Stomach (tissue), 4 donors: ENCODE results near the gene MYRIP.

Experiments used
- EP300 ChIP-seq: sonication (generic); formaldehyde crosslinking; IDR thresholded peaks from one replicate; pipeline ENCODE4 v1.6.1; 2017; ENCODE audit warnings: antibody characterized with exemption
- POLR2A ChIP-seq, 4 donors: fragments of 450-650 bp; IDR thresholded peaks; one replicate each; pipeline ENCODE4 v1.6.1; 2016; ENCODE audit warnings: antibody characterized with exemption in 4 of 4, control low read depth in 2 of 4, mild to moderate bottlenecking in 1 of 4, moderate library complexity in 1 of 4
- TF ChIP-seq, protein P1 (sequence below), 7 experiments: fragments of 450-650 bp in 4 of 7; fragments of 200-600 bp in 3 of 7; sonication (generic) in 3 of 7; IDR thresholded peaks; one replicate each; pipeline ENCODE4 v1.5.1; 2016 to 2019; ENCODE audit warnings: antibody characterized with exemption in 7 of 7, control low read depth in 2 of 7, mild to moderate bottlenecking in 1 of 7

DNA sequence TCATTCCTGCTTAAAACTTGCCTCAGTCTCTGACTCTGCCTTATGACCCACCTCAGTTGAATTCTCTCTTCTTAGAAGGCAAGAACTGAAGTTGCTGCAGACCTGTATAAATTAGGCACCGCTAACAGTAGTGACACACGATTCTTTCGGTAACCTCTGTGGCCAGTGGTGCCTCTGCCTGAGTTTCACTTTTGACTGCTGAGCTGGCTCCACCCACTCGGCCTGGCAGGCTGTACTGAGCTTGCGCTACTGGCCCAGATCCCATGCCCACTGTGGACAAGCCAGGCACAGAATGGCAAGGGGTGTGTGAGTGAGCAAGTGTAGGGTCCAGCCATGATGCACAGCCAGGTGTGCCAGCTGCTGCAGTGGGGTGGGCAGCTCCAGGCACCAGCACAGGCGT is 481.0 kb downstream of the MYRIP start:
- no peak for TF ChIP-seq EP300
- TF ChIP-seq, protein P1, sequence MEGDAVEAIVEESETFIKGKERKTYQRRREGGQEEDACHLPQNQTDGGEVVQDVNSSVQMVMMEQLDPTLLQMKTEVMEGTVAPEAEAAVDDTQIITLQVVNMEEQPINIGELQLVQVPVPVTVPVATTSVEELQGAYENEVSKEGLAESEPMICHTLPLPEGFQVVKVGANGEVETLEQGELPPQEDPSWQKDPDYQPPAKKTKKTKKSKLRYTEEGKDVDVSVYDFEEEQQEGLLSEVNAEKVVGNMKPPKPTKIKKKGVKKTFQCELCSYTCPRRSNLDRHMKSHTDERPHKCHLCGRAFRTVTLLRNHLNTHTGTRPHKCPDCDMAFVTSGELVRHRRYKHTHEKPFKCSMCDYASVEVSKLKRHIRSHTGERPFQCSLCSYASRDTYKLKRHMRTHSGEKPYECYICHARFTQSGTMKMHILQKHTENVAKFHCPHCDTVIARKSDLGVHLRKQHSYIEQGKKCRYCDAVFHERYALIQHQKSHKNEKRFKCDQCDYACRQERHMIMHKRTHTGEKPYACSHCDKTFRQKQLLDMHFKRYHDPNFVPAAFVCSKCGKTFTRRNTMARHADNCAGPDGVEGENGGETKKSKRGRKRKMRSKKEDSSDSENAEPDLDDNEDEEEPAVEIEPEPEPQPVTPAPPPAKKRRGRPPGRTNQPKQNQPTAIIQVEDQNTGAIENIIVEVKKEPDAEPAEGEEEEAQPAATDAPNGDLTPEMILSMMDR (IDR thresholded peaks at IDR 0.05) = no peak
- TF ChIP-seq POLR2A (IDR thresholded peaks at IDR 0.05) = no peak
